GM21381 (cell line): ENCODE results near the gene ABCC8.

Source experiments
- ATAC-seq: cut with Tn5 transposase; IDR thresholded peaks from one replicate; pipeline ENCODE4 v1.9.1; 2021; ENCODE audit warnings: mild to moderate bottlenecking, moderate library complexity; ENCODE audit not compliant: unreplicated experiment

The ABCC8 gene

DNA sequence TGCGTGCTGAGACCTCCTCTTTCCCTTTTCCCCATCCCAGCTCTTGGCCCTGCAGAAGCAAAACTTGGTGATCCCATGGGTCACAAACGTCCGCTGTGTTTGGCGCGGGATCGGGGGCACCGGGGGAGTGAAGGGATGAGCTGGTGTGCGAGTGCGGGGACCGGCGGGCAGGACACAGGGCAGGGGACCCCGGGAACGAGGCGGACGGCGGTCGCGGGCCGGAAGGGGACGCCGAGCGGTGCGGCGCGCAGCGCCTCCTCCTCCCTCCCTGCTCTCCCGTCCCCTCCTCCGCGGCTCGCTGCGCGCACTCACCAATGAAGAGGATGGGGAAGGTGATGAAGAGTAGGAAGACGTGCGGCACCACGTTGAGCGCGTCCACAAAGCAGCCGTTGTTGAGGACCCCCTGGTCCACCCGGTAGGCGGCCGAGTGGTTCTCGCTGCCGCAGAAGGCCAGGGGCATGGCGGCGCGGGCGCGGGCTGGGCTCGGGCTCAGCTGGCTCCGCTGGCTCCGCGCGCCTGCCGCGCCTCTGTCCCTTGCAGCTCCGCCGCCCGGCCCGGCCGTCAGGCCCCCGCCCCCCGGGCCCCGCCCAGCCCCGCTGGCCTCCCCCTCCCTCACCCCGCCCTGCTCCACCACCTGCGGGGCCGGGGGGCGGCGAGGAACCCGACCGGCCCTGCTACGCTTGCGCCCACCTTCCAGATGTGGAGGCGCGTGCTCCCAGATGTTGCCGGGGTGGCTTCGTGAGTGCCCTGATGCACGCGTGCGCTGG is at the start of gene ABCC8:
Gene ABCC8 (minus strand): TSS at position 529 of the 767 bp plus-strand sequence. CDS start 69 bp downstream, at position 460.
- ATAC-seq = no peak

DNA sequence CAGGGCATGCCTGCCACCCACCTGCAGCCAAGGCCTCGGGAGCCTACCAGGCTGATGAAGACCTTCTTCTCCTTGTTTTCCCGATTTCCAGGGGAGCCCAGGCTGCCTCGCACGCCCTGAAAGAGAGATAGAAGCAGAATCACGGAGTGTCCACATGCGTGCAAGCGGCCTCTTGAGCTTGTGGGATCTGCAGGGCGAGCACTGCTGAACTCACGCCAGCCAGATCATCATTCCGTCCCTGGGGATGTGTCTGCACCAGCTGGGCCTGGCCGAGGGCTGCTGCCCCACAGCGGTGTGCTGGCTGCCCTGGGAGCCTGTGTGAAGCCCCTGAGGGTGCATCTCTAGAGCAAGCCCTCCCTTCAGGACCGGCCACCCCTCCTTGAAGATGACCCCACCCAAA is 49.7 kb upstream of the ABCC8 start:
- ATAC-seq = no peak

DNA sequence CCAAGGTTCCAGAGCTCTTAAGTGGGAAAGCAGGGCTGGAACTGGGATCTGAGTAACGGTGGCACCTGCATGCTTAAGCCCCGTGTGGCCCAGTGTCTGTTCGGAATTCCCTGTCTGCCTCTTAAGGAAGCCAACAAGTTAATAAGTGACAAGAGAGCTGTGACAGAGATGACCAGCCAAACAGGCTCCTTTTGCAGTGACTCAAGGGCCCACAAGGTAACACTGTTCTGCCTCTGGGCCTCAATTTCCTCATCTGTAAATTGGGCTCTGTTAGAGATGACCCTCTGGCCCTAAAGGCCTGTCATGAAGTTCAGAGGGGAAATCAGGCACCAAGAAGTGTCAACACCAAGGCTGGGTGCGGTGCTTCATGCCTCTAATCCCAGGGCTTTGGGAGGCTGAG is 48.9 kb upstream of the ABCC8 start:
- no peak for ATAC-seq

DNA sequence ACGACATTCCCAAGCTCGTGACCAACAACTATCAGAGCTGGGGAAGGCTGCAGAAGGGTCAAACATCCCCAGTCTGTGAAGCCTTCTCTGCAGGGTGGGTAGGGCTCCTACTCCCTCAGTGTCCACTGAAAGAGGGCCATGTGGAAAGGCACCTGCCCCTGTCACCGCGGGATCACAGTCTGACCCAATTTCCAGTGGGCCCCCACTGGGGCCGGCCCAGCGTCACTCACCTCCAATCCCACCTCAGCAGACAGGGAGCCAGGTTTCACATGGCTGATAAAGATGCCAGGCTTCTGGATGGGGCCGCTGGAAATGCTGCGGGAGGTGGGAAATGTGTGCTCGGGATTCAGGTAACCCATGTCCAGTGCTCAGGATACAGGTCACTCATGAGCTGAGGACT is 47.6 kb upstream of the ABCC8 start:
- ATAC-seq = no peak

DNA sequence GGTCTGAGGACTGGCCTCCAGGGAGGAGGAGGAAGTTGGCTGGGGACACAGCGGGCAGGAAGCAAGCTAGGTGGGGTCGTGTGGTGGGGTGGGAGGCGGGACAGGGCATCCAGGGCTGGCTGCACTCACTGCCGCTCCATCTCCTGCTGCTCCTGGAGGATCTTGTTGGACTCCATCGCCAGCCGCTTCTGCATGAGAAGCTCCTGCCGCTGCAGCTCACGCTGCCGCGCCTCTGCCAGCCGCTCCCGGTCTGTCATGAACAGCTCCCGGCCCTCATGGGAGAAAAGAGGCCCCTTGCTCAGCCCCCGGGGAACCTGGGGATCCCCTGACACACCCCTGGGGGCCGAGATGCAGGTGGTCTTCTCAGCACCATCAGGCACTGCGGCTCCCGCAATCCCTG is 46.0 kb upstream of the ABCC8 start:
- ATAC-seq = no peak

DNA sequence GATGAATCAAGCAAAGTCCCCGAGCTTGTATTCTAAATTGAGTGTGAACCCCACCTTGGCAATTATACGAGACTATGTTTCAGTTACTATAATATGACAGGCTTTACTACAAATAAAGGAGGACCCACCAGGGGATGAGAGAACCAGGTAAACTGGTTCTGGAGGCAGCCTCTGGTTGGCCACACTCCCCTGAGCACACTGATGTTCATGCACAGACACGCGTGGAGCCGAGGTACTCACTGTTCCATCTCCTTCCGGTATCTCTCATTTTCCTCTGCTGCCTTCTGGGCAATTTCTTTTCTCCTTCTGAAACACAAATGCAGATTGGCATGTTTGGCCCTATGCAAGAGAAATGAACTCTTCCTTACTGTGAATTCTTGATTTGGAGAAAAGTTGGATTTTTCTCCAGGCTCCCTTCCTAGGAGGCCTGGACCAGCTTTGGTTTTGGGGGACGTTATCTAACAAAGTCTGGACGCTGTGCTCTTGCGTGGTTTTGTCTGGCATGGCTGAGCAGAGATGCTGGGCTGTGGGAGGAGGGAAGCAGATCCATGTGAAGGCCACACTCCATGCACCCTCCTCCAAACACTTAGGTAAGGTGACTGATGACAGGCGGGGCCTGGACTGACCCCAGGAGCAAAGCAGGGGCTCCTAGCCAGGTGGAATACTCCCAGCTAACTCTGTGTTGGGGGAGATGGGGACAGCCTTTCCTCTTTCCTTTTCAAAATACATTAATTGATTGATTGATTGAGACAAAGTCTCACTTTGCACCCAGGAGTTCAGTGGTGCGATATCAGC is 44.7 kb upstream of the ABCC8 start:
- ATAC-seq = no peak

DNA sequence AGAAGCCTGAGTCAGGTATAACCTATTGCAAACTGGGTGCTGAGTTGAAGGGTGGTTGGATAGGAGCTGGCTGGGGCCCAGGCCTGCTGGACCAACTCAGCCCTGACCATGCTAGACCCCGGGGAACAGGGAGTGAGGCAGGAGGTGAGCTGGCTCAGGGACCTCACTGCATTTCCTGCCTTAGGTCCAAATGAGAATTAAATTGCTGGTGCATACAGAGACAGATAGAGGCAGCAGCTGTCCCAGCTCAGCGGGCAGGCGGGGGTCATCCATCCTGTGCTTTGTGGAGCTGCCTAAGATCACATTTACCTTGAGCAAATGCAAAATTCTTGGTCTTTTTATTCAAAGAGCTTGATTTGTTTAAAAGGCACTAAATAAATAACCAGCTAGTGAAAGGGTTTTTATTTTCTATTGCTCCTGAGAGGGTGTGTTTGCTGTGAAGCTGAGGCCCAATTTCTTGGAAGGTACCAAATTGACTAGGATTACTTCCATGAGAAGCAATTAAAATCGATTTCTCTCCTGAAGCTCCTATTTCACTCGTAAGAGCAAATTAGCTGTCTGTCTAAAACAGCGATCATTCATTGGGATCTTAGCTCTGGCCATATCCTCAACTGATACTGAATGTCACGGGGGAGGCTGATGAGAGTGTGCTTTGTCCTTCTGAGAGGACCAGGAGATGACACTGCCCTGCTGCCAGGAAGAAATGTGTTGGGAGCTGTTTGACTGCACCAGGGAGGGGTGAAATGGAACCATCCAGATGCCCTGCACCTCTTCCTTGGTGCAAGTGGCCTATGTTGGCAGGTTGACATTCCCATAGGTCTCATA is 42.6 kb upstream of the ABCC8 start:
- no peak for ATAC-seq

DNA sequence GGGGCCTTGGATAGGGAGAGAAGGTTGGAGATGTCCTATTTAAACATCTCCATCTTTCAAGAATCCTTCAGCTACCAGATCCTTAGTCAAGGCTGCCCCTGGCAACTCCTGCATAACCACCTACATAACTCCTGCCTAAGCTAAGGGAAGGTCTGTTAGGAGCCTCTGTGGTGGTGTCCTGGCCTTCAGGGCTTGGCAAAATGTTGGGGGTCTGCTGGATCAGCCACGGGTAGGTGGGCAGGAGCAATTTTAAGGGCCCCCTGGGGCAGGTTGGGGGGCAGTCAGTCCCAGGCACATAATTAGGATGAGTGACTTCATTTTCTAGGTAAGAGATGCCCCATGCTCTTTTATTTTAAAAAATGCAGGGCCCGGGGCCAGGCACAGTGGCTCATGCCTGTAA is 41.7 kb upstream of the ABCC8 start:
- ATAC-seq = no peak

DNA sequence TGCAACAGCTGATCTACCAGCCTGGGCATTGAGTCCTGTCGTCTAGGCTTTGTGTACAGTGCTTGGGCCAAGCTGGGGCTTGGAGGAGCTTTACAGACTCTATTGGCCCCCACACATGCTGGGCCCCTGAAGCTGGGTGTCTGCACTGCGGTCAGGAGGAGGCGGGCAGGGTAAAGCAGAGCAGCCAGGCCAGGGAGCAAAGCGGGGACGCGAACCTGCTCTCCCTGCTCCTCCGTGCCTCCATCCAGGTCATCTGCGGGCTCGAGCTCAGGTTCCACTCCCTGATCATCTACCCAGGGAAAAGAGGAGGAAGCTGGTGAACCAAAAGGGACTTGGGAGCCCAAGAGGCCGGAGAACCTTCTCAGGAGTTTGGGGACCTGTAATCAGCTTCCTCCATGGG is 40.5 kb upstream of the ABCC8 start:
- ATAC-seq = no peak

DNA sequence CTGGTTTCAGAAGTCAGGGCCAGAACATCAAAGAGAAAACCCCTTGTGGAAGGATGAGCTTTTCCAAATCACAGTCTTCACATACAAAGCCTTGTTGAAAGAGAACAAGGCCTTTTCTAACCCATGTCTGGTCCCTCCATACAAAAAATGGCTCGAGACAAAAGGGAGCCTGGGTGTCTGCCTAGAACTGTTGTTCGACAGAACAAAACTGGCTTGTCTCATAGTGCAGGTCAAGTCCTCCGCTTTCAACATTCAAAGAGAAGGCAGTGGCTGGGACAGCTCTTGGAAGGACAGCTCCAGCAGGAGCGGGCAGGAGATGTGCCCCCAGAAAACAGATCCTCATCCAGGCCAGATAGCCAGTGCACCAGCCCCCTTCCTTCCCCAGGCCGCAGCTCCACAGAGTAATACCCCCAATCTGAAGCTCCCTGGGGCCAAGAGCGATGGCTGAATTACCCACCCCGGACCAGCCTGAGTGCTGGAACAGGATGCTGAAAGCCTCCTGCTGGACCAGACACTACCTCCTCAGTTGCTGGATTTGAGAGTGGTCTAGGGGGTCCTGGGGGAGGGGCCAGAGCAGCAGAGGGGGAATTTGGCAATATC is 40.0 kb upstream of the ABCC8 start:
- no peak for ATAC-seq

DNA sequence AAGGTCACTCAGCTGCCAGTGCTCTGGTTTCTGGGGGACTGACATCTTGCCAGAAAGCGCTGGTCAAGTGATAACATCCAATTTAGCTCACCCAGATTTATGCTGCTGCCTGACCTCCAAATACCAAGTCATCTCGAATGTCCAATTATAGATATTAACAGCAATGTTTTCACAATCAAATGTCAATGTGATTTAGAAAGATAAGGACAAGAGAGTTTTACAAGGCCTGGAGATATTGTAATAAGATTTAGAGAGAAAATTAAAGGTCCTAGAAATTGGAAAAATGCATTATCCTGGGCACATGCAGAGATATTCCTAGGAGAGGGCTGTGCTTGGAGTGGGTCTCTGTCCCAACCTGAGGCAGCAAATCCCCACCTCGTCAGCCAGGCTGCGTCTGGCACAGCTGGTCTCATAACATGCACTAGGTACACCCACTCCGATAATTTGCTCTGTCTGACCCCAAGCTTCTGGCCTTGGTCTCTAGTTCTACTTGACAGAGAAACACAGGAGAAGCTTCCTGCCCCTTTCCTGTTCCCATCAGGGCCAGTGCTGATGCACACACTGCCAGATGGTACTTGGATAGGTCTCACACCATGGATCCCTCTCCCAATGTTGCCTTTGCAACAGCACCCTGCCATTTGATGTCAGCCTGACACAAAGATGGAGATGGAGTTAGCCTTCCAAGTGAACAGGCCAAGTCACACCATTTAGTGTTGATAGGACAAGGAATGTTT is 39.0 kb upstream of the ABCC8 start:
- no peak for ATAC-seq

DNA sequence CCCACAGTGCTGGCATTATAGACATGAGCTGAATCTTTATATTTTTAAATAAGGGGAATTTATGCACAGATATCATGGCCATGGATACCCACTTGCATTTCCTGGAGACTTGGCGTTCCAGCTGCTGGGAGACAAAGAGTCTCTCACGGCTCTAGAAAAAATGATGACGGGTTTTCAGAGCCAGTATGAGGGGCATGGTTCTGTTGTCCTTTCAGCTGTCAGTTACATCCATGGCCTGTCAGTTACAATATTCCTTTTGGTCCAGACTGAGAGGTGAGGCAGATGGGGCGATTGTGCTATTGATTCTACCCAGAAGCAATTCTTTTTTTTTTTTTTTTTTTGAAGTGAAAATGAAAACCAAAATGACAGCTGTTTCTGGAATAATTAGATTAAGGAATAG is 37.8 kb upstream of the ABCC8 start:
- ATAC-seq = no peak

DNA sequence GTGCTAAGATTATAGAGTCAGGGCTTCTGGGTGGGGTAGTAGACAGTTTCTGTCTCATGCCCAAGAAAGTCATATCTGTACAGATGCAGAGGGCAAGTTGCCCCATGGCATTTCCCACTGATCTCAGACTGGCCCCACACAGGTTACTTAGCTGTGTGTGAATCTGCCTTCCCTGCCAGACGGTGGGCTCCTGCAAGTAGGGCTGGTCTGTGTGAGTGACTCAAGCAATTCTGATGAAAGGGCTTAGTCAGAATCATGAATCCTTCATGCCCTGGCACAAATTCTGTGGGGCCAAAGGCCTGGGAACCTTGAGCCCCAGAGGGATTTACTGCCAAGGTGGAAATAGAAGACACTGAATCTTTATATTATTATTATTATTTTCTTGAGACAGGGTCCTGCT is 37.2 kb upstream of the ABCC8 start:
- ATAC-seq = no peak

DNA sequence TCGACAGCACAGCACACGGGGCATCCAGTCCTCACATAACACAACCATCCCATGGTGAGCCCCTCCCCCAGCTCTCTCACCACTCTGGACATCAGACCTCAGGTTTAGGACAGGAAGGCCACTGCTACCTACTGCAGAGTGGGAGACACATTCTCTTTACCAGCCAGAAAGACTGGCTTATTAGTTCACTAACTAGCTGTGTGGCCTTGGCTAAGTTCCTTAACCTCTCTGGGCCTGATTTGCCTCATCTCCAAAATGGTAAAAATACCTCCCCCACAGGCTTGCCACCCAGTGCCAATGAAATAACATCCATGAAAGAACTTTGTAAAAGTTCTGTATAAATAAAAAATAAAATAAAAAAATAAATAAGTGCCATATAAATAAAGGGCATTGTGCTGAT is 35.5 kb upstream of the ABCC8 start:
- ATAC-seq = no peak

DNA sequence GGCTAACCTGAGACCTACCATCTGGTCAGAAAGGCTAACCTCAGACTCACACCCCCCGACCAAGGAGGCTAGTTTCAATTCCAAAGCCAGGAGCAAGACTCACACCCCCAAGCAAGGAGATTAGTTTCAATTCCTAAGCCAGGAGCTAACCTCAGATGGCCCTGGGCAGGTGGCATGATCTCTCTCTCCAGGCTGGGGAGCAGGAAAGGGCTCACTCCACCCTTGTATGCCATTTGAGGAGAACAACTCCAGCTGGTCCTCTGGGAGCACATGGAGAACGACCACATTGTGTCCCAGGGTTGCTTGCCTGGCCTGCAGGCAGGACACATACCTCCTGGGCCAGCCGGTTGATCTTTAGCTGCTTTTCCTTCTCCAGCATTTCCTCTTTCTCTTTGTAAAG is 34.9 kb upstream of the ABCC8 start:
- ATAC-seq = no peak

DNA sequence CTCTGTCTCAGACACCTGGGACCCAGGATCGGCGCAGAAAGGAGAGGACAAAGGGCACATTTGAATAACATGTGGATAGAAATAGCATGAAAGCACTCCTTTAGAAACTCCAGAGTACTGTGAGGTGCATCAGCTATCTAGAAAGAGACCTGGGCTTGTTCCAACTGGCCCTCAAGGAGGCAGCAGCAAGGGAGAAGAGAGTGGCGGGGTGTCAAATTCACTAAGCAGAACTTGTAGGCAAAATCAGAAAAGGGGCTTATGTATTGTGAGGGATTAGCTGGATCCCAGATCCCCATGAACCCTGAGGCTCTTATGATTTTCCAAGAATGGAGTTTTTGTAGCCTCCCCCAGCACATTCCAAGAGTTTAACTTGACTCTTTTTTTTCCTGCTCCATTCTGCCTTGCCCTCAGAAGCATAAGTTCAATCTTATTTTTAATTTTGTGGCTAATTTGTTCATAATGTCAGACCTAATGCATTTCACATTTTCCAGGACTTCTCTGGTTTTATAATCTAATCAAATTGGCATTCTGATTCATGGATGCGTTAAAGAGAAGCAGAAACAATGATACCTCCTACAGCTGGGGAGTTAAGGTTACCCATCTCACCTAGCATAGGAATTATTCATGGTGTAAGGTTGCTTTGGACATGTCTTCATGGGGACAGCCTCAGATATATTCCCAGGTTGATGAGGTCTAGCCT is 34.0 kb upstream of the ABCC8 start:
- ATAC-seq = no peak

DNA sequence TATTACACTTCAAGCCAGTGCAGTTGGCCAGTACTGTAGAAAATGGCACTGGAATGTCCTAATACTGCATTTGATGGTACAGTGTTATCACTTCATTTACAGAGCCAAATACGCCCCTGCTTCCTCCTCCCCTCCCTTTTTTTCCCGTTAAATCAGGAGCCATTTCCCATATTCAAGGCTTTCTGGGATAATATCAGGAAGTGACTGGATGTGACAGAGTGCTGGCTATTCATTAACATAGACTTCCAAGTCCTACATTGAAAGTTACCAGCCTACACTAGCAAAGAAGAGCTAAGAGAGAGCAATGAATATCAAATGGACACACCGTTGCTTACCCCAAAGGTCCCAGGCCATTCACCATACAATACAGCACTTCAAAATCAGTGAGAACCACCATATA is 32.1 kb upstream of the ABCC8 start:
- ATAC-seq = no peak

DNA sequence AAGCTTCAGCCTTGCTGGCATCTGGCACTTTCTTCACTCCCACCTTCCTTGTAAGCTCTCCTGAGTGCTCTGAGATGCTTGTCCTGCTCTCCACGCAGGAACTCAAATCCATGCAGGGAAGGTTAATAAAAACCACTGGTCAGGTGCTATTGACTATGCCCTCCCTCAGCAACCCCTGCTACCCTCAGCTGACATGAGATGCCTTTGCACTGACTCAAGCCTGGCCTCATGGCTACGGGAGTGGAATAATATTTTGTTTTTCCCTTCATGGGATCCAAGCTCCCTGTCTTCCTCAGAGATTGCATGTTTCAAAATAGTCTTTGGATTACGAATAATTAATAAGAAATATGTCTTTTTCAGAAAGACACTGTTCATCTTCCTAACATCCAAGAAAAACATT is 31.7 kb upstream of the ABCC8 start:
- ATAC-seq = no peak

DNA sequence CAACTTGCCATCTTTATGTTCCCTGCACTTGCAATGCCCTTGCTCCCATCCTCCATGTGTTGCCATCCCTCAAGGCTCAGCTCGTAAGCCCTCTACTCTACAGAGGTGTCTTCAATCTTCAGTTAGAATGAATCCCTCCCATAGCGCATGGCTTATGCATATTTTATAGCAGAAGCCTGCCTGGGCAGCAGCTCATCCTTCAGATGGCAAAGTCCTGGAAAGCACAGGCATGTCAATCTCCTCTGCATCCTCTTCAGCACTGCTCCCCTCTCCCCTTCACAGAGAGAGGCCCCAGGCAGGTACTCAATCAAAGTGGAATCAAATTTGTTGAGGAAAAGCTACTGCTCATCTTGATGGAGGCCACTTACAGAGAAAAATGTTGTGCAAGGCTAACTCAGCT is 31.1 kb upstream of the ABCC8 start:
- no peak for ATAC-seq

DNA sequence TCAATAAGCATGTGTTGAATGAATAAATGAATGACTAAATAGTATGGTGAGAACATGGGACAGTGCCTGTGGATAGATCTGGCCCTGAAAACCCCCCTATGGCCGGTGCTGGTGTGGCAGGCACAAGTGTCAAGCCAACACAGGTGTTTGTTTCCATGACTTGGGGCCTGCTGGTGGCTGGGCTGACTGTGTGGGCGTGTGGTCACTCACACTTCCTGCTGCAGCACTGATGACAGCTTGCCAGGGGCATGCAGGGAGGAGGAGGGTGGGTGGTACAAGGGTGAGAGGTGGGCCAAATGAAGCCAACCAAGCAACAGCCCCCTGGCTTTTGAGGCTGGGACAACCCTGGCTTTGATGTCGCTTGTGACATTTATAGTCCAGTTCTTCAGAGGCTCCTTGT is 30.3 kb upstream of the ABCC8 start:
- no peak for ATAC-seq
